HG03342 (cell line): ENCODE measurements around the gene GAS6.
"Not testable (repeated sequence)": the region's sequence is repeated elsewhere in the genome, so short reads cannot be mapped to it uniquely, and the experiment has no call there.

Source experiments
- ATAC-seq: cut with Tn5 transposase; IDR thresholded peaks from one replicate; pipeline ENCODE4 v1.9.1; 2021; ENCODE audit warnings: mild to moderate bottlenecking, moderate library complexity; ENCODE audit not compliant: unreplicated experiment

The GAS6 gene

DNA sequence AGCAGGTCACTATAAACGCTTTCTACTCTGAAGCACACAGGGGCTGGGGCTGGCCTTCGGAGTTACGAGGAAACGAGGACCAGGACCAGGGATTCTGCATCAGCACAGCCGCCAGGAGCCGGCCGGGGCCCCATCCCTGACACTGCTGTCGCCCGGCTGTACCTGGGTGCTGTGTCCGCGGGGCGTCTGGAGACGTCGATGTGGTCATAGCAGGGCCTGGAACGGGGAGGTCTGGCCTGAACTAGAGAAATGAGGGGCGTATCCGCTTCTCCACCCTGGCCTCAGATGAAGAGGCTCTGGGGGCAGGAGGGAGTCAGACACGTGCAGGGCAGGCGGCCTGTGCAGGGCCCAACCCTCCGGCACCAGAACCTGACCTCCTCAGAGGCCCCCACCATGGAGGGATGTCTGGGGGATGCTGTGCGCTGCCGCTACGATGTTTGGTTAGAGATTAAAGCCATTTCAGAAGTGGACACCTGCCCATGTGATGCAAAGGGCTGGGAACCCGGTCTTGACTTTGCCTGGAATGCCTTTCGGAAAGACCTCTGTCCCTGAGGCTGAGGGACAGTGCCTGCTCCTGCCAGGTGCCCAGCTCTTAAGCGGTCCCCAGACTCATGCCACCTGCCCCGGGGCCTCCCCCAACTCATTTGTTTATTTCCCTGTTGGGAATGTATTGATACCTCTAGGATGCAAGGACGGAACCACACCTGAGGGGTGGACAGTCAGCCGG, 21.4 kb downstream of the GAS6 start:
- no peak for ATAC-seq

DNA sequence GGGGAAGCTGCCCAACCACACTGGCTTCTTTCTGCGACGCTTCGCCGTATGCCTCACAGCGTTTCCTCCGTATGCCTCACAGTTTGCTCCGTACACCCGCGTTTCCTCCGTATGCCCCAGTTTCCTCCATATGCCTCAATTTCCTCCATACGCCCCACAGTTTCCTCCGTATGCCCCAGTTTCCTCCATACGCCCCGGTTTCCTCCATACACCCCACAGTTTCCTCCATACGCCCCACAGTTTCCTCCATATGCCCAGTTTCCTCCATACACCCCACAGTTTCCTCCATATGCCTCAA, 22.6 kb downstream of the GAS6 start:
- ATAC-seq, result no peak

DNA sequence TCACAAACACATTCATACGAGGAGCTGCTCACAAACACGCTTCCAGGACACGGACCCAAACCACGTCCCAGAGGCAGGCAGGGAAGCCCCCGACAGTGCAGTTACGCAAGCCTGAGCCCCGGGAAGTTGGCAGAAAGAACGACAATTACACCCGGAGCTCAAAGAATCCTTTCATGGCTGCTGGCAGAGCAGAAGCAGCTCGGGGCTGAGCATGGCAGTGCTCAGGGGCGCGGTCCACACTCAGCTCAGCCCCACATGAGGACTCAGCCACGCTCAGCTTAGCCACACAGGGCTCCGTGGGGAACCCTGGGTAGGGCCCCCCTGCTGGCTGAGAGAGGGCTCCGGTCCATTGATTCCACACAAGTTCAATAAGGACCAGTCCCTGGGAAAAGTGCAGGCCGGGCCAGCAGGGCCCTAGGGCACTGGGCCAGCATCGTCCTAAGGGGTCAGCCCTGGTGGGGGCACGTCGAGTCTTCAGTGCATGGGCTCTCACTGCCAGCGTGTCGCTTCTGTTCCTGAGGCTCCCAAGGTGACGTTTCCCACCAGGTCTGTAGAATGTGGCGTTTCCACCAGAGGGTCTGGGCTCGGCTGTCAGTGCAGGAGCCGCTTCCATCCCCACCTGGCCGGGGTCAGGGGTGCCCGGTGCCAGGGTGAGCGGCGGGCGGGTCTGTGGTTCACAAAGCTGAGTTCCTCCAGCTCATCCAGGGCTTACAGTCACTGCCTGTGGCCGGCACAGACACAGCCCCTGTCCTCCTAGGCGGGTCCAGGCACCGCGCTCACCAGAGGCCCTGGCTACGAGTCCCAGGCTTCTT, 23.1 kb downstream of the GAS6 start:
- no peak for ATAC-seq

- ATAC-seq, result no peak
Observed at GRCh38 chr13:113839536-113840204, 24.2 kb downstream of the GAS6 start.

DNA sequence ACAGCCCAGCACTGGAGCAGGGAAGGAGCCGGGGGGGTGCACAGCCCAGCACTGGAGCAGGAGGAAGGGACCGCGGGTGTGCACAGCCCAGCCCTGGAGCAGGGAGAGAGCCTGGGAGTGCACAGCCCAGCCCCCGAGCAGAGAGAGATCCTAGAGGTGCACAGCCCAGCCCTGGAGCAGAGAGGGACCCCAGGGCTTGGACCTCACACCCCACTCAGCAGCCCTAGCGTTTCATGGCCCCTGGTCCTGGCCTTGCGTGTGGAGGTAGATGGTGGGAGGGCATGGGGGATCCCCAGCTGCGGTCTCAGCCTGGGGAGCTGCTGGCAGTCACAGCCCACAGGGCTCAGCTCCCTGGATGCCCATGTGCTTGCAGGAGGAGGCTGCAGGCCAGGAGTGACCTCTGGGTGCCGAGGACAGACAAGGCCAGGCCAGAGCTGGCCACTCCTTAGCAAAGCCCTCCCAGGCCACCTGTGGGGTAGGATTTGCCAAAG, 25.1 kb downstream of the GAS6 start:
- ATAC-seq, result no peak

DNA sequence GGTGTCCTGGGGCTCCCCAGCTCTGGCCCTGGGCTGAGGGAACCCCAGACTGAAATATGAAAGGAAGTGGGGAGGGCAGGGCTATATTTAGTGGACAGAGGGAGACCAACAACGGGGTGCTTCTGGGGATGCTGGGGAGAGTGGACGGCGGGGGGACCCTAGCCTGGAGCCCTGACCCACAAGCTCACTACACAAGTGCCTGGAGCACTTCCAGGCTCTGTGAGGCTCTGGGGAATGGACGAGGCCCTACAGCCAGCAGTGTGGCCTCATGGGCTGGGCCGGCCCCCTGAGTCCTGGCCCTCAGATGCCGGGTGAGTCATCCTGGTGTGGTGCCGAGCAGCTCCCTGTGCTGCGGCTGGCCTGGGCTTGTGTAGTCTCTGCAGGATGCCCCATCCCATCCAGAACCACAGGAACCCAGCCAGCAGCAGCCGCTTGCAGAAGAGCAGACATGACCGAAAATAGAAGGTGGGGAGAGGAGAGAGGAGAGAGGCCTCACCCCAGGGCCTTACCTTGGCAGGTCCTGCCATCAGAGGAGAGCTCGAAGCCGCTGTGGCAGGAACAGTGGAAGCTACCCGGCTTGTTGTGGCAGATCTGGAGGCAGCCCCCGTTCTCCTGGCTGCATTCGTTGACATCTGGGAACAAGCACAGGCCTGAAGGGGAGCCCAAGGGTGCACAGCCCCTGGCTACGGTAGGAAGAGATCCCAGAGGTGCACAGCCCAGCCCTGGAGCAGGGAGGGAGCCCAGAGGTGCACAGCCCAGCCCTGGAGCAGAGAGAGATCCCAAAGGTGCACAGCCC, 26.1 kb downstream of the GAS6 start:
- no peak for ATAC-seq

DNA sequence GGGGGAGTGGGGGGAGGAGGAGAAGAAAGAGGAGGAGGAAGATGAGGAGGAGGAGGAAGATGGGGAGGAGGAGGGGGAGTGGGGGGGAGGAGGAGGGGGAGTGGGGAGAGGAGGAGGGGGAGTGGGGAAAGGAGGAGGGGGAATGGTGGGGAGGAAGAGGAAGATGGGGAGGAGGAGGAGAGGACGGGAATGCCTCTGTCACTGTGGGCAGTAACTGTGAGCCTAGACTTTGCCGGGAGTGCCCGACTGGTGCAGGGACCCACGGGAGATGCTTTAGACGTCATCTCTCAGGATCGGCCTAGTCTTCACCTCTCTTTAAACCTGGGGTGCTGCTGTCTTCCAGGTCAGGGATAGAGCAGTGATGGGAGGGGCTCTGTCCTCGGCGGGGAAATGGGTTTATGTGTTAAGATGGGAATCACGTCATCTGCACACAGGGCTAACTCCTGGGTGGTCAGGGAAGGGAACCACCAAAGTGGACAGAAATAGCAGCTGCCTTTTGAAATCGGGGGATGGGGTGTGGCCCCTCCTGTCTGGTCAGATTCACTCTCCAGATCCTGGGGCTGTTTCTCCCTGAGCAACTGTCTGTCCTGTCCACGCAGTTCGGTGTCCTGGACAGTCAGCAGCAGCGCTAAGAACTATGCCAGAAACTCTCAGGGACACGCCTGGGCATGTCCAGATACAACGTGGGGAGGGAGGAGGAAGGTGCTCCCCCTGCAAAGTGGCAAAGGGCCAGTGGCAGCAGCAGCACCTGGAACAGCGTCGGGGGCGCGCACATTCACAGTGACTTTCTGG, 26.9 kb downstream of the GAS6 start:
- ATAC-seq, result no peak

- no peak for ATAC-seq
Observed at GRCh38 chr13:113835461-113836270, 28.2 kb downstream of the GAS6 start.

DNA sequence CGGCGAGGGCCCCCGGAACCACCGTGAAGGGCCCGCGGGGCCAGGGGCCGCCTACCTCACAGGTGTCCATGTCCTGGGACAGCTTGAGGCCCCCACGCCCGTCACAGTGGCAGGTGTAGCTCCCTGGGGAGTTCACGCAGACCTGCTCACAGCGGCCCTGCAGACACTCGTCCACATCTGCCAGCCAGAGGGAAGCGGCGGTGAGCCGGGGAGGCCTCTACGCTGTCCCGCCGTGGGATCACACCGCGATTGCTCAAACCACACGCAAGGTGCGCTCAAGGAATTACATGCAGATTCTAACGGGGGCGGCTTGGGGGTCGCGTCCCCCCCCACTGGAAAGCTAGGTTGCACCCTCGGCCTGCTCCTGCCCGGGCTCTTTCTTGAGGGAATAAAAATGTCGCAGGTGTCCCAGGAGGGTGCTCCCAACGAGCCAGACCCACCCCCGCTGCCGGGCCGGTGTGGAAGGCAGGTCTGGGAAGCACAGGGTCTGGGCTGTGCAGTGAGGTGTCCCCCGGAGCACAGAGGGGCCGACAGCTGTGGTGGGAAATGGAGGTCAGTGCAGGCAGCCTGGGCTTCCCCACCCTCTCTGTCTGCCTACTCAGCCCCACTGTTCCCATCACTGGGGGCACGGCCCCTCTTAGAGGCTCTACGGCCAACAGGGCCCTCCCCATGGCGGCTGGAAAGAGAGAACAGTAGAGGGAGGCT, 29.2 kb downstream of the GAS6 start:
- no peak for ATAC-seq

- ATAC-seq, result not testable (repeated sequence)
Observed at GRCh38 chr13:113834006-113834405, 29.9 kb downstream of the GAS6 start.

GRCh38 chr13:113833111-113833830, 30.6 kb downstream of the GAS6 start:
- no peak for ATAC-seq

GRCh38 chr13:113832631-113833030, 31.2 kb downstream of the GAS6 start:
- ATAC-seq, result no peak

DNA sequence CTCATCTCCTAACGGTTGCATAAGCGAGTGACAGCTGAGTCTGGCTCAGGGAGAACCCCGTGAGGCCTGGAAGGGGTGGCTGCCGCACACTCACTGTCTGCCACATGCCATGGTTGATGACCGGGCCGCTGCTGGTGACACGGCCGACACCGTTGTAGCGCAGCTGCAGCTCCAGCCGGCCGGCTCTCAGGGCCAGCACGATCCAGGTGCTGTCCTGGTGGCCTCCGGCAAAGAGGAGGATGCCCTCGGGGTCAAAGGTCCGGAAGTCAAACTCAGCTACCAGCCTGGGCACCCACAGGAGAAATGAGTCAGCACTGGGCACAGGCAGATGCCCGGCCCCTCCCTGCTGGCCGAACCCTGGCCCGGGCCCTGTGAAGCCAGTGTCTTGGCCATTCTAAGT, 31.7 kb downstream of the GAS6 start:
- ATAC-seq, result no peak

GRCh38 chr13:113831061-113831460, 32.8 kb downstream of the GAS6 start:
- ATAC-seq, result no peak

DNA sequence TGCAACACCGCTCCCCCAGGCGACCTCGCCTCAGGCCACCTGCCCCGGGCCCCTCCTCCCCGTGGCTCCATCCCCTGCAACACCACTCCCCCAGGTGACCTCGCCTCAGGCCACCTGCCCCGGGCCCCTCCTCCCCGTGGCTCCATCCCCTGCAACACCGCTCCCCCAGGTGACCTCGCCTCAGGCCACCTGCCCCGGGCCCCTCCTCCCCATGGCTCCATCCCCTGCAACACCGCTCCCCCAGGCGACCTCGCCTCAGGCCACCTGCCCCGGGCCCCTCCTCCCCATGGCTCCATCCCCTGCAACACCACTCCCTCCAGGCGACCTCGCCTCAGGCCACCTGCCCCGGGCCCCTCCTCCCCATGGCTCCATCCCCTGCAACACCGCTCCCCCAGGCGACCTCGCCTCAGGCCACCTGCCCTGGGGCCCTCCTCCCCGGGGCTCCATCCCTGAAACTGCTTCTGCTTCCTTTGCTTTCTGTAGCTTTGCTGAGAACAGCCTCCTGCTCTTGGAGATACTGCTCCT, 33.4 kb downstream of the GAS6 start:
- ATAC-seq, result not testable (repeated sequence)

- no peak for ATAC-seq
Observed at GRCh38 chr13:113828282-113828825, 35.5 kb downstream of the GAS6 start.

DNA sequence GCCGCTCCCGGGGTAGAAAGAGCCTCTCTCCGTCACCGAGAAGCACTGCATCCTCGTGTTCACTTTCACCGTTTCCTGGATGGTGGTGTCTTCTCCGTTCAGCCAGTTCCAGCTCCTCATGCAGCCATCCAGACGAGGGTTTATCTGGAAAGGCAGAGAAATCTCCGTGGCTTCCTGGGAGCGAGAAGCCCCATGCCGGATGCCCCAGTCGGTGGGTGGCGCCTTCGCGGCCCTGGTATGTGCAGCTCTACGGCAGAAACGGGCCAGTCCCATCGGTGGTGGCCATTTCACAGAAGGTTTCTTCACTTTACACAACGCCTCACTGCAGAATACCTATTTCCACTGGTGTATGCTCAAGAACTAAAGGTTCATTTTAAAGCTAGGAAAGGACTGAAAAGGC, 36.9 kb downstream of the GAS6 start:
- no peak for ATAC-seq

GRCh38 chr13:113826446-113826845, 37.4 kb downstream of the GAS6 start:
- ATAC-seq, result not testable (repeated sequence)
